Neural progenitor cell (in vitro differentiated cells): Measurements from ENCODE around the gene MYBPH. TPM values are rescaled to one million over a fixed set of nuclear protein-coding genes. Genes with fewer than 3 reads are reported as not detected.

Experiments
- DNase-seq: peaks from one replicate; pipeline ENCODE4 v3.0.0-alpha.2; 2016; ENCODE audit warnings: low spot score
- H2AFZ ChIP-seq: fragments of 200-600 bp; sonication (generic); replicated peaks from 2 replicates; pipeline ENCODE4 v1.6.1; 2016; ENCODE audit warnings: antibody characterized with exemption
- H3F3A ChIP-seq: fragments of 200-600 bp; sonication (generic); 2 replicates; pipeline ENCODE4 v1.6.1; 2016; ENCODE audit warnings: antibody characterized with exemption, low read depth
- H3K27ac ChIP-seq: fragments of 200-600 bp; sonication (generic); 2 replicates; pipeline ENCODE4 v1.5.1; 2016; ENCODE audit warnings: mild to moderate bottlenecking
- H3K27me3 ChIP-seq: fragments of 200-600 bp; sonication (generic); 2 replicates; pipeline ENCODE4 v1.6.1; 2016; ENCODE audit warnings: mild to moderate bottlenecking, moderate library complexity
- H3K36me3 ChIP-seq: fragments of 200-600 bp; sonication (generic); 2 replicates; pipeline ENCODE4 v1.5.1; 2016
- H3K4me1 ChIP-seq: fragments of 200-600 bp; sonication (generic); 2 replicates; pipeline ENCODE4 v1.6.1; 2016; ENCODE audit warnings: mixed run types
- H3K4me2 ChIP-seq: fragments of 200-600 bp; sonication (generic); 2 replicates; pipeline ENCODE4 v1.6.1; 2016
- H3K4me3 ChIP-seq: fragments of 200-600 bp; sonication (generic); 2 replicates; pipeline ENCODE4 v1.5.1; 2016
- H3K79me2 ChIP-seq: fragments of 200-600 bp; sonication (generic); 2 replicates; pipeline ENCODE4 v1.6.1; 2016; ENCODE audit warnings: low read depth
- H3K9ac ChIP-seq: fragments of 200-600 bp; sonication (generic); 2 replicates; pipeline ENCODE4 v1.6.1; 2016
- H3K9me3 ChIP-seq: fragments of 200-600 bp; sonication (generic); 2 replicates; pipeline ENCODE4 v1.5.1; 2016; ENCODE audit warnings: low read depth
- H4K20me1 ChIP-seq: fragments of 200-600 bp; sonication (generic); 2 replicates; pipeline ENCODE4 v1.6.1; 2016; ENCODE audit warnings: low read depth
- H3K27ac Mint-ChIP-seq: 3 replicates; pipeline ENCODE4 v1.8.0; 2021; ENCODE audit warnings: mixed read lengths
- H3K27me3 Mint-ChIP-seq: 2 replicates; pipeline ENCODE4 v1.8.0; 2022; ENCODE audit warnings: low read depth, mild to moderate bottlenecking, inconsistent platforms, moderate library complexity, mixed read lengths; ENCODE audit not compliant: insufficient read depth
- H3K36me3 Mint-ChIP-seq: 3 replicates; pipeline ENCODE4 v1.8.0; 2021; ENCODE audit warnings: mixed read lengths
- H3K4me1 Mint-ChIP-seq: 3 replicates; pipeline ENCODE4 v1.8.0; 2021; ENCODE audit warnings: mixed read lengths
- H3K4me3 Mint-ChIP-seq: 3 replicates; pipeline ENCODE4 v1.8.0; 2021; ENCODE audit warnings: mild to moderate bottlenecking, moderate library complexity, mixed read lengths
- H3K9me3 Mint-ChIP-seq: 3 replicates; pipeline ENCODE4 v1.8.0; 2020; ENCODE audit warnings: mixed read lengths
- EZH2 ChIP-seq: fragments of 200-600 bp; sonication (generic); IDR thresholded peaks from 2 replicates; pipeline ENCODE4 v1.6.1; 2017; ENCODE audit warnings: antibody characterized with exemption, mild to moderate bottlenecking, moderate library complexity
- EZH2phosphoT487 ChIP-seq: fragments of 200-600 bp; sonication (generic); IDR thresholded peaks from 2 replicates; pipeline ENCODE4 v1.6.1; 2017; ENCODE audit warnings: antibody characterized with exemption
- total RNA-seq: library from RNA; depleted of rRNA; stranded (reverse); fragments of >200 nt; gene quantifications from 2 replicates; pipeline ENCODE4 v1.2.3, GENCODE V29; 2015; ENCODE audit warnings: low replicate concordance
- TF ChIP-seq, protein P1 (sequence below): fragments of 200-600 bp; sonication (generic); IDR thresholded peaks from 2 replicates; pipeline ENCODE4 v1.5.1; 2017; ENCODE audit warnings: antibody characterized with exemption, mild to moderate bottlenecking

The MYBPH gene
- total RNA-seq, 1 donor from 2014 or later = not detected

- peak overlapping the region; percentile 67 for H3K27ac Mint-ChIP-seq
- TF ChIP-seq EZH2phosphoT487 (no peak), EZH2 (no peak)
- TF ChIP-seq, protein P1, sequence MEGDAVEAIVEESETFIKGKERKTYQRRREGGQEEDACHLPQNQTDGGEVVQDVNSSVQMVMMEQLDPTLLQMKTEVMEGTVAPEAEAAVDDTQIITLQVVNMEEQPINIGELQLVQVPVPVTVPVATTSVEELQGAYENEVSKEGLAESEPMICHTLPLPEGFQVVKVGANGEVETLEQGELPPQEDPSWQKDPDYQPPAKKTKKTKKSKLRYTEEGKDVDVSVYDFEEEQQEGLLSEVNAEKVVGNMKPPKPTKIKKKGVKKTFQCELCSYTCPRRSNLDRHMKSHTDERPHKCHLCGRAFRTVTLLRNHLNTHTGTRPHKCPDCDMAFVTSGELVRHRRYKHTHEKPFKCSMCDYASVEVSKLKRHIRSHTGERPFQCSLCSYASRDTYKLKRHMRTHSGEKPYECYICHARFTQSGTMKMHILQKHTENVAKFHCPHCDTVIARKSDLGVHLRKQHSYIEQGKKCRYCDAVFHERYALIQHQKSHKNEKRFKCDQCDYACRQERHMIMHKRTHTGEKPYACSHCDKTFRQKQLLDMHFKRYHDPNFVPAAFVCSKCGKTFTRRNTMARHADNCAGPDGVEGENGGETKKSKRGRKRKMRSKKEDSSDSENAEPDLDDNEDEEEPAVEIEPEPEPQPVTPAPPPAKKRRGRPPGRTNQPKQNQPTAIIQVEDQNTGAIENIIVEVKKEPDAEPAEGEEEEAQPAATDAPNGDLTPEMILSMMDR = no peak
- Histone ChIP-seq H3K27me3 (no peaks in the 10 kb centered on the region), H2AFZ (no peak overlapping the region), H3K9ac (no peak overlapping the region), H3K27ac (no peak overlapping the region), H3K9me3 (no peaks in the 10 kb centered on the region), H3K4me1 (peaks cover 12% of the 10 kb centered on the region), H3K36me3 (no peaks in the 10 kb centered on the region), H3F3A (no peaks in the 10 kb centered on the region), H3K79me2 (no peaks in the 10 kb centered on the region), H3K4me2 (no peak overlapping the region), H4K20me1 (no peaks in the 10 kb centered on the region), H3K4me3 (no peak overlapping the region)
- H3K4me3 Mint-ChIP-seq = no peak overlapping the region
- peaks cover 18% of the 10 kb centered on the region for H3K4me1 Mint-ChIP-seq
- H3K27me3 Mint-ChIP-seq = peaks cover 10% of the 10 kb centered on the region
- H3K36me3 Mint-ChIP-seq = no peaks in the 10 kb centered on the region
- DNase-seq = no peak
- no peaks in the 10 kb centered on the region for H3K9me3 Mint-ChIP-seq
These were observed 39.2 kb upstream of the MYBPH start for GRCh38 chr1:203214871-203215270.

- H3K9me3 ChIP-seq = no peaks in the 10 kb centered on the region
- no peak overlapping the region for H3K4me3 ChIP-seq
- H3K9ac ChIP-seq = no peak overlapping the region
- no peaks in the 10 kb centered on the region for H3K36me3 Mint-ChIP-seq
- TF ChIP-seq EZH2phosphoT487 (no peak), EZH2 (no peak)
- TF ChIP-seq, protein P1 = no peak
- no peaks in the 10 kb centered on the region for H4K20me1 ChIP-seq
- DNase-seq = no peak
- no peak overlapping the region for H3K27ac ChIP-seq
- no peaks in the 10 kb centered on the region for H3F3A ChIP-seq
- H3K4me1 ChIP-seq = peaks cover 12% of the 10 kb centered on the region
- peaks cover 18% of the 10 kb centered on the region for H3K4me1 Mint-ChIP-seq
- H3K4me2 ChIP-seq = no peak overlapping the region
- no peaks in the 10 kb centered on the region for H3K36me3 ChIP-seq
- H2AFZ ChIP-seq = no peak overlapping the region
- H3K27me3 ChIP-seq = no peaks in the 10 kb centered on the region
- no peaks in the 10 kb centered on the region for H3K9me3 Mint-ChIP-seq
- H3K4me3 Mint-ChIP-seq = no peak overlapping the region
- peaks cover 10% of the 10 kb centered on the region for H3K27me3 Mint-ChIP-seq
- H3K79me2 ChIP-seq = no peaks in the 10 kb centered on the region
- H3K27ac Mint-ChIP-seq = peak overlapping the region; percentile 12
These were observed 37.5 kb upstream of the MYBPH start for GRCh38 chr1:203213126-203213525.

- peaks cover 10% of the 10 kb centered on the region for H3K27me3 Mint-ChIP-seq
- no peak overlapping the region for H3K9ac ChIP-seq
- H3K27ac Mint-ChIP-seq = no peak overlapping the region
- no peak overlapping the region for H3K4me3 ChIP-seq
- no peaks in the 10 kb centered on the region for H3F3A ChIP-seq
- TF ChIP-seq EZH2 (no peak), EZH2phosphoT487 (no peak)
- TF ChIP-seq, protein P1 = no peak
- no peak overlapping the region for H3K4me2 ChIP-seq
- no peaks in the 10 kb centered on the region for H4K20me1 ChIP-seq
- H3K4me1 Mint-ChIP-seq = peaks cover 18% of the 10 kb centered on the region
- no peak overlapping the region for H2AFZ ChIP-seq
- no peaks in the 10 kb centered on the region for H3K9me3 Mint-ChIP-seq
- H3K9me3 ChIP-seq = no peaks in the 10 kb centered on the region
- H3K36me3 Mint-ChIP-seq = no peaks in the 10 kb centered on the region
- H3K27ac ChIP-seq = no peak overlapping the region
- H3K36me3 ChIP-seq = no peaks in the 10 kb centered on the region
- DNase-seq = no peak
- H3K4me1 ChIP-seq = peaks cover 12% of the 10 kb centered on the region
- no peak overlapping the region for H3K4me3 Mint-ChIP-seq
- no peaks in the 10 kb centered on the region for H3K79me2 ChIP-seq
- H3K27me3 ChIP-seq = no peaks in the 10 kb centered on the region
These were observed 36.2 kb upstream of the MYBPH start for GRCh38 chr1:203211812-203212211.
